Colonic mucosa (tissue), 4 donors: ENCODE data around the gene KIF22. TPM values are rescaled to one million over a fixed set of nuclear protein-coding genes. Genes with fewer than 3 reads are reported as not detected.

Experiments used
- DNase-seq: peaks from one replicate; pipeline ENCODE4 v3.0.0-alpha.2; 2020
- H3K27ac ChIP-seq: fragments of 200-600 bp; one replicate; pipeline ENCODE4 v1.8.0; 2021
- H3K27me3 ChIP-seq: fragments of 200-600 bp; one replicate; pipeline ENCODE4 v1.8.0; 2021
- H3K36me3 ChIP-seq: fragments of 200-600 bp; one replicate; pipeline ENCODE4 v1.8.0; 2021
- H3K4me1 ChIP-seq: fragments of 200-600 bp; one replicate; pipeline ENCODE4 v1.8.0; 2021; ENCODE audit warnings: mild to moderate bottlenecking
- H3K4me3 ChIP-seq: fragments of 200-600 bp; one replicate; pipeline ENCODE4 v1.8.0; 2021
- H3K9ac ChIP-seq, 2 donors: one replicate each; pipeline ENCODE4 v1.7.0; 2013; ENCODE audit warnings: control low read depth in 2 of 2, low read depth in 2 of 2, low read length in 2 of 2
- H3K9me3 ChIP-seq: fragments of 200-600 bp; one replicate; pipeline ENCODE4 v1.8.0; 2021
- intact Hi-C: fragments of 100-400 bp; cut with DNase I; formaldehyde crosslinking; loops from one replicate; pipeline ENCODE4 v1.14.1; 2022
- total RNA-seq, 2 donors: library from RNA; stranded (reverse); fragmentation: NEBNext Ultra II Directional in 1 of 2; extraction: Animal tissue kit (Norgen Biotek cat#: 25700) in 1 of 2; gene quantifications; one replicate each; pipeline ENCODE4 v1.2.1, GENCODE V29; 2021
- TF ChIP-seq, protein P1 (sequence below): fragments of 200-600 bp; IDR thresholded peaks from one replicate; pipeline ENCODE4 v1.8.0; 2022; ENCODE audit warnings: antibody characterized with exemption, mild to moderate bottlenecking
- donor health status: healthy.
- donor health status: DM: no; HTN: no; CAD: no.
- donor health status: DM: no; HTN: no; CAD: no.

Gene KIF22
- total RNA-seq, 2 donors from 2014 or later = 60.7 to 150 TPM

DNA sequence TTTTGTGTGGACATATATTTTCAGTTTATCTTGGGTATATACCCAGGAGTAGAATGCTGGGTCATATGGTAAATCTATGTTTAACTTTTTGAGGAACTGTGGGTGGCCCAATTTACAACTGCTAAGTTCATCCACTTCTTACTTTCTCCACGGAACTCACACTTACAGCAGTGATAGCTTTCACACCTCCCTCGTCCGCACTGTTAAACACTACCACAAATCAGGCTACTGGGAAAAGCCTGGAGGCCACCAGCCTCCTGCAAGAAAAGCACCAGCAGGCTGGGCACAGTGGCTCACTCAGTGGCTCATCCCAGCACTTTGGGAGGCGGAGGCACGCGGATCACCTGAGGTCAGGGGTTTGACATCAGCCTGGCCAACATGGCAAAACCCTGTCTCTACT lies 27.2 kb upstream of the KIF22 start:
- no peak for DNase-seq
- TF ChIP-seq, protein P1, sequence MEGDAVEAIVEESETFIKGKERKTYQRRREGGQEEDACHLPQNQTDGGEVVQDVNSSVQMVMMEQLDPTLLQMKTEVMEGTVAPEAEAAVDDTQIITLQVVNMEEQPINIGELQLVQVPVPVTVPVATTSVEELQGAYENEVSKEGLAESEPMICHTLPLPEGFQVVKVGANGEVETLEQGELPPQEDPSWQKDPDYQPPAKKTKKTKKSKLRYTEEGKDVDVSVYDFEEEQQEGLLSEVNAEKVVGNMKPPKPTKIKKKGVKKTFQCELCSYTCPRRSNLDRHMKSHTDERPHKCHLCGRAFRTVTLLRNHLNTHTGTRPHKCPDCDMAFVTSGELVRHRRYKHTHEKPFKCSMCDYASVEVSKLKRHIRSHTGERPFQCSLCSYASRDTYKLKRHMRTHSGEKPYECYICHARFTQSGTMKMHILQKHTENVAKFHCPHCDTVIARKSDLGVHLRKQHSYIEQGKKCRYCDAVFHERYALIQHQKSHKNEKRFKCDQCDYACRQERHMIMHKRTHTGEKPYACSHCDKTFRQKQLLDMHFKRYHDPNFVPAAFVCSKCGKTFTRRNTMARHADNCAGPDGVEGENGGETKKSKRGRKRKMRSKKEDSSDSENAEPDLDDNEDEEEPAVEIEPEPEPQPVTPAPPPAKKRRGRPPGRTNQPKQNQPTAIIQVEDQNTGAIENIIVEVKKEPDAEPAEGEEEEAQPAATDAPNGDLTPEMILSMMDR = no peak
- intact Hi-C loops = no loop called here

DNA sequence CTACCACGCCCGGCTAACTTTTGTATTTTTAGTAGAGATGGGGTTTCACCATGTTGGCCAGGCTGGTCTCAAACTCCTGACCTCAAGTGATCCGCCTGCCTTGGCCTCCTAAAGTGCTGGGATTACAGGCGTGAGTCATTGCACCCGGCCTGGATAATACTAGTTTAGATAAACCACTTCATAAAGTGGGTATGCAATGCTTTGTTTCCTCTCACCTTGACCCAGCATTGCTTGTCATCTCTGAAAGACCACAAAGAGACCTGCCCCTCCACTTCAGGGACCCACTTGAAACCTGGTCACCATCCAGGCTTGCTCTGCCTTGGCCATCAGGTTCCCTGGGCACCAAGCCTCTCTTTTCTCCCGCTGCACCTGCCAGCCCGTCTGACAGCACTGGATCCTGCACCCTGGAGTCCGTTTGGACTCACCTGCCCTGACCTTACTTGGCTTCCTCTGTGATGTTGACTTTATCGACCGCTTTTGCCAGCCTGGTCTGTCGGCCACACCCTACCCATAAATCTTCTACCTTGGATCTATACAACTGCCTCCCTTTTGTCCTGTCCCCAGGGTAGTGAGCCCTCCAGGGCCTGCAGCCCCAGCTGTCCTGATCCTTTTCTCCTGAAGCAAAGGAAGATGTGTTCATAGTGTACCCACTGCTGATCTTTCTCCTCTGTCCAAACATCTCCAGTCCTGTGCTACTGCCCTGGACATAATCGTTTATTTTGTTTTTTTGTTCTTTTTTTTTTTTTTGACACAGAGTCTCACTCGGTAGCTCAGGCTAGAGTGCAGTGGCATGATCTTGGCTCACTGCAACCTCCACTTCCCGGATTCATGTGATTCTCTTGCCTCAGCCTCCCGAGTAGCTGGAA lies 25.2 kb upstream of the KIF22 start:
- peak; percentile 80 for DNase-seq
- no peaks in the 10 kb centered on the region for H3K36me3 ChIP-seq
- H3K4me3 ChIP-seq = no peak overlapping the region
- peak overlapping the region in 1 of 2 donors; percentile 34 for H3K9ac ChIP-seq
- peak overlapping the region; percentile 56 for H3K27ac ChIP-seq
- intact Hi-C loops = no loop called here
- TF ChIP-seq, protein P1 = no peak
- H3K9me3 ChIP-seq = no peaks in the 10 kb centered on the region
- H3K4me1 ChIP-seq = peaks cover 5% of the 10 kb centered on the region
- no peaks in the 10 kb centered on the region for H3K27me3 ChIP-seq

More for the DNA sequence above, 27.2 kb upstream of the KIF22 start:
- no peak overlapping the region for H3K9ac ChIP-seq
- H3K27ac ChIP-seq = no peak overlapping the region
- peaks cover 5% of the 10 kb centered on the region for H3K4me1 ChIP-seq
- H3K27me3 ChIP-seq = no peaks in the 10 kb centered on the region
- no peaks in the 10 kb centered on the region for H3K36me3 ChIP-seq
- no peak overlapping the region for H3K4me3 ChIP-seq
- no peaks in the 10 kb centered on the region for H3K9me3 ChIP-seq

DNA sequence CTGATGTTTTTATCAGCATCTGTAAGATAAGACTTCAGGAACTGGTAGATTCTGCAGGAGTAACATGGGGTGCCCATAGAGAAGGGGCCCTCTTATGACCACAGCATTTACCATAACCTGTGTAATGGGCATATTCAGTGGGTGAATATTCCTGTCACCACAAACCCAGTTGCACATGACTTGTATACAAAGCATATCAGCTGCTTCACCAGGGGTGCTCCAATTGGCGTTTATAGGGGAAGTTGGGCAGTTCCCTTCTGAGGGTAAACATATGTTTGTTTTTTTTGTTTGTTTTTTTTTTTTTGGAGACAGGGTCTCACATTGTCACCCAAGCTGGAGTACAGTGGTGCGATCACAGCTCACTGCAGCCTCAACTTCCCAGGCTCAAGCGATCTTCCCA lies 24.0 kb upstream of the KIF22 start:
- no peaks in the 10 kb centered on the region for H3K27me3 ChIP-seq
- TF ChIP-seq, protein P1 = no peak
- no peak overlapping the region for H3K9ac ChIP-seq
- H3K4me3 ChIP-seq = no peak overlapping the region
- DNase-seq = no peak
- intact Hi-C loops = no loop called here
- H3K4me1 ChIP-seq = peaks cover 5% of the 10 kb centered on the region
- no peaks in the 10 kb centered on the region for H3K9me3 ChIP-seq
- no peak overlapping the region for H3K27ac ChIP-seq
- H3K36me3 ChIP-seq = no peaks in the 10 kb centered on the region

DNA sequence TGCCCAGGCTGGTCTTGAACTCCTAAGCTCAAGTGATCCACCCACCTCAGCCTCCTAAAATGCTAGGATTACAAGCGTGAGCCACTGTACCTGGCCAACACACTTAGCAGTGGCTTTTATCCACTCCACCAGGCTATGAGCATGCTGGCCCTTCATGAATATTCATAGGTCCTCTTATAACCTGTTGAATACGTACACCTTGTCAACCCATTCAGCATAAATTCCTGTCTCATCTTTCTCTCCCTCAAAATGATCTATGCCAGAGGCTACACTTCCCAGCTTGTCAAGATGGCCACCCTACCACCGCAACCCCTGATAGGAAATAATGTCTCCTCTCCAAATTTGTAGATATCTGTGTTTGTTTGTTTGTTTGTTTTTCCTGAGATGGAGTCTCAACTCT lies 23.5 kb upstream of the KIF22 start:
- Histone ChIP-seq H3K4me1 (peaks cover 5% of the 10 kb centered on the region), H3K36me3 (no peaks in the 10 kb centered on the region), H3K27ac (no peak overlapping the region), H3K27me3 (no peaks in the 10 kb centered on the region), H3K4me3 (no peak overlapping the region), H3K9ac (no peak overlapping the region), H3K9me3 (no peaks in the 10 kb centered on the region)
- TF ChIP-seq, protein P1 = no peak
- intact Hi-C loops = no loop called here
- DNase-seq = no peak

DNA sequence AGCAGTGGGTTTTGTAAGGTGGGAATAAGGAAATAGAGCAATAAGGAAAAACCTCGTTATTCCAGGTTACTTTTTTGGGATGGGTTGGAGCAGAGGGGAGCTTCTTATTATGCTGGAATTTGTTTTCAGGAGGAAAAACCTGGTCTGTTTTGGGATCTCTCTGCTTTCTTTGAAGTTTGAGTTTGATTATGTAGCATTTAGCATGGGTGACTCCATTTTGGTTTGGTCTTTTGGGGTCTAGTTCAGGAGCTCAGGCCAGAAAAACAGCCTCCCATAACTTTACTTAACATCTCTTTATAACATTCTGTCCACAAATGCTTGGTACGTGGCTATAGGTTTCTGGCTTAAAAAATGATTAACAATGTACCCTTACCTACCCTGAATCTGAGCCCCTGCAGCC lies 21.0 kb upstream of the KIF22 start:
- no peak overlapping the region for H3K27ac ChIP-seq
- H3K9ac ChIP-seq = no peak overlapping the region
- intact Hi-C loops = no loop called here
- H3K4me3 ChIP-seq = no peak overlapping the region
- no peaks in the 10 kb centered on the region for H3K27me3 ChIP-seq
- no peaks in the 10 kb centered on the region for H3K36me3 ChIP-seq
- no peaks in the 10 kb centered on the region for H3K9me3 ChIP-seq
- TF ChIP-seq, protein P1 = no peak
- H3K4me1 ChIP-seq = peaks cover 3% of the 10 kb centered on the region
- no peak for DNase-seq
